Measurements from ENCODE around the gene MAF. TPM values are rescaled to one million over a fixed set of nuclear protein-coding genes. Genes with fewer than 3 reads are reported as not detected.

MAF gene
- total and polyA plus RNA-seq, 2 of the 13 experiments (the other 11 are each of a cell fraction or from before 2014, with no cell fraction given): 0.07 to 0.31 TPM

GRCh38 chr16:79587296-79587695, 13.2 kb downstream of the MAF start (continued):
- TF ChIP-seq BCL6 (CRISPR knock-in tag; IDR thresholded peaks at IDR 0.05): no peak
- TF ChIP-seq KLF16 (CRISPR knock-in tag; IDR thresholded peaks at IDR 0.05): no peak
- no peak for TF ChIP-seq ZNF180 (CRISPR knock-in tag; IDR thresholded peaks at IDR 0.05; ENCODE audit: borderline replicate concordance, low read depth)
- TF ChIP-seq HOMEZ (CRISPR knock-in tag; IDR thresholded peaks at IDR 0.05; ENCODE audit: low read depth): no peak
- TF ChIP-seq KDM5A (IDR thresholded peaks at IDR 0.05; ENCODE audit: borderline replicate concordance, low read length): no peak
- TF ChIP-seq JUND (CRISPR knock-in tag; IDR thresholded peaks at IDR 0.05): no peak
- TF ChIP-seq IKZF4 (CRISPR knock-in tag; IDR thresholded peaks at IDR 0.05; ENCODE audit: borderline replicate concordance, low read depth, not compliant biosample characterization): no peak
- no peak for TF ChIP-seq MAF1 (CRISPR knock-in tag; IDR thresholded peaks at IDR 0.05; ENCODE audit: borderline replicate concordance)
- TF ChIP-seq HNRNPUL1 (IDR thresholded peaks at IDR 0.05; ENCODE audit: low read depth, low read length): no peak
- no peak for TF ChIP-seq ZNF556 (CRISPR knock-in tag; IDR thresholded peaks at IDR 0.05; ENCODE audit: borderline replicate concordance)
- TF ChIP-seq ZFP91 (CRISPR knock-in tag; IDR thresholded peaks at IDR 0.05; ENCODE audit: borderline replicate concordance): no peak
